Activated CD4-positive, alpha-beta T cell treated with anti-CD3 and anti-CD28 coated beads, Interleukin-2, amount 50 U/mL, for 1 hour (primary cell): ENCODE measurements around the gene GXYLT2.

ENCODE experiments used
- DNase-seq: peaks from one replicate; pipeline ENCODE4 v3.0.0-alpha.2; 2020

Gene GXYLT2

GRCh38 chr3:72887705-72888545 is at the start of gene GXYLT2:
GXYLT2 (plus strand) TSS chr3:72888046; CDS start chr3:72888234, 188 bp downstream.
- peak; percentile 2 for DNase-seq

GRCh38 chr3:72839057-72839456 is 48.8 kb upstream of the GXYLT2 start:
- DNase-seq, result no peak

- no peak for DNase-seq
Measured at GRCh38 chr3:72844436-72844993, 43.3 kb upstream of the GXYLT2 start.

GRCh38 chr3:72846166-72846565 is 41.7 kb upstream of the GXYLT2 start:
- no peak for DNase-seq

GRCh38 chr3:72847282-72847681 is 40.6 kb upstream of the GXYLT2 start:
- no peak for DNase-seq

- peak; percentile 93 for DNase-seq
Measured at GRCh38 chr3:72847751-72848702, 39.8 kb upstream of the GXYLT2 start, which contains the start of gene SHQ1. SHQ1 (minus strand) TSS chr3:72848445; CDS start chr3:72848340, 105 bp downstream.

- DNase-seq, result peak; percentile 9
Measured at GRCh38 chr3:72848703-72849081, 39.2 kb upstream of the GXYLT2 start.

GRCh38 chr3:72855001-72855400 is 32.8 kb upstream of the GXYLT2 start:
- no peak for DNase-seq

GRCh38 chr3:72860053-72860452 is 27.8 kb upstream of the GXYLT2 start:
- DNase-seq, result no peak

- DNase-seq, result no peak
Measured at GRCh38 chr3:72860846-72861245, 27.0 kb upstream of the GXYLT2 start.

GRCh38 chr3:72862314-72863090 is 25.3 kb upstream of the GXYLT2 start:
- DNase-seq, result no peak

GRCh38 chr3:72872183-72872582 is 15.7 kb upstream of the GXYLT2 start:
- DNase-seq, result no peak

GRCh38 chr3:72887343-72887704 is 522 bp upstream of the GXYLT2 start:
- DNase-seq, result no peak

- DNase-seq, result no peak
Measured at GRCh38 chr3:72888546-72889309, 882 bp downstream of the GXYLT2 start.

GRCh38 chr3:72889310-72890165 is 1.7 kb downstream of the GXYLT2 start:
- no peak for DNase-seq

GRCh38 chr3:72890166-72890925 is 2.5 kb downstream of the GXYLT2 start:
- no peak for DNase-seq

GRCh38 chr3:72891053-72891855 is 3.4 kb downstream of the GXYLT2 start:
- no peak for DNase-seq

GRCh38 chr3:72892081-72892775 is 4.4 kb downstream of the GXYLT2 start:
- DNase-seq, result no peak
